Right renal cortex interstitium (tissue), 3 donors: ENCODE data around the gene SMIM9. TPM values are rescaled to one million over a fixed set of nuclear protein-coding genes. Genes with fewer than 3 reads are reported as not detected.
A peak's percentile ranks its signal among the peaks of the same experiment; 100 is the strongest.
"Not testable (repeated sequence)": the region's sequence is repeated elsewhere in the genome, so short reads cannot be mapped to it uniquely, and the experiment has no call there.

Experiments used
- DNase-seq, 3 donors: peaks; one replicate each; pipeline ENCODE4 v3.0.0-alpha.2; 2013; ENCODE audit warnings: low read depth in 3 of 3, low spot score in 2 of 3
- polyA plus RNA-seq, 3 donors: library from polyadenylated mRNA; unstranded; fragments of 120-200 nt; gene quantifications; one replicate each; pipeline ENCODE4 v1.2.1, GENCODE V29; 2013; ENCODE audit not compliant: insufficient read length in 3 of 3

SMIM9 gene
- polyA plus RNA-seq, 3 donors = not detected

DNA sequence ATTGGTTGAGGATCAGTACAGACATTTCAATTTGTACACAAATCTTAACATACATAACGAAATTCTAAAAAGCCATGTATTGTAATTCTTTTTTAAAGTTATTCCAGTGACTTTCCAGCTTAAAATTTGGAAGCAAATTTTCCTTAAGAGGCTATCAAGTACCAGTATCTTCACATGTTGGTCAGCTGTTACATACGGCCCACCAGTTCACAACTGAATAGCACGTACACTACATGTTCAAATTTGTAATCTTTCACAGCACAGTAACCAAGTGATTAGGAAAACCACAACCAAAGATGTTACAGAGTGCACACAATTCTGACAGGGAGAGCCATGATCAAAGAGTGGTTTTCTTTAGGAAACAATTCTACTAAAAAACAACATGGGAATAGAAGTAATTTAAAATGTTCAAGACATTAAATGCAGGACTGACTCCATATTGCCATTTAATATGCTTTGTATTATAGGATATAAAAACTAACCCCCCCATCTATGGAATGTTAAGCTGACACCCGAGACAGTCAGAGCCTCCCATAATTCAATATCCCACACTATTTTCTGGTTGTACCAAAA, 18.1 kb downstream of the SMIM9 start:
- DNase-seq = not testable (repeated sequence)

- DNase-seq = no peak
Observed at GRCh38 chrX:154815274-154815818, 19.1 kb downstream of the SMIM9 start.

GRCh38 chrX:154813801-154814200, 20.7 kb downstream of the SMIM9 start:
- no peak for DNase-seq

DNA sequence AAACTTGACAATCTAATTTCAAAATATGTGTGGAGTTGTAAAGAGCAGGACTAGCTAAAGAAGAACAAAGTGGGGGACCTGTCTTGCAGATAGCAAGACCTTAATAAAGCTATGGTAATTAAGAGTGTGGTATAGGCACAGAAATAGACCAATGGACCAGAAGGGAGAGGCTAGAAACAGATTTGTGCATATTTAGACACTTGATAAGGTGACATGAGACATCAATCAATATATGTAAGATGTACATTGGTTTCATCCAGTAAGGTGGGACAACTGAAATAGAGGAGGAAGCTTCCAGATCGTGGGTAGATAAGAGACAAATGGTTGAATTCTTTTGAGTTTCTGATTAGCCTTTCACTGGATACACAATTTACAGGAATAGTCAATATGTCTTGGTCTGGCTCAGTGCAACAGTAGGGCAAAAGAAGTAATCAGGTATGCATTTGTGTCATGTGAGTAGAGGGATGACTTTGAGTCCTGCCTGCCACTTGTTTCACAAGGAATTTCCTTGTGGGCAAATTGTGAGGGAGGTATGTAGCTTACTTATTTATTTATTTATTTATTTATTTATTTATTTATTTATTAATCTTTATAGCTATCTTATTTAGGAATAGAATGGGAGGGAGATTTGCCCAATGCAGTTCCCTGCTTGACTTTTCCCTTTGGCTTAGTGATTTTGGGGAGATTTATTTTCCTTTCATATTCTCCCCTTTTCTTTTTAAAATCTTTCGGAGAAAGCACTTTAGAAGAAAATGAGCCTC, 21.9 kb downstream of the SMIM9 start:
- no peak for DNase-seq

GRCh38 chrX:154809939-154810665, 24.4 kb downstream of the SMIM9 start:
- DNase-seq = no peak

GRCh38 chrX:154806837-154807501, 27.5 kb downstream of the SMIM9 start:
- no peak for DNase-seq

DNA sequence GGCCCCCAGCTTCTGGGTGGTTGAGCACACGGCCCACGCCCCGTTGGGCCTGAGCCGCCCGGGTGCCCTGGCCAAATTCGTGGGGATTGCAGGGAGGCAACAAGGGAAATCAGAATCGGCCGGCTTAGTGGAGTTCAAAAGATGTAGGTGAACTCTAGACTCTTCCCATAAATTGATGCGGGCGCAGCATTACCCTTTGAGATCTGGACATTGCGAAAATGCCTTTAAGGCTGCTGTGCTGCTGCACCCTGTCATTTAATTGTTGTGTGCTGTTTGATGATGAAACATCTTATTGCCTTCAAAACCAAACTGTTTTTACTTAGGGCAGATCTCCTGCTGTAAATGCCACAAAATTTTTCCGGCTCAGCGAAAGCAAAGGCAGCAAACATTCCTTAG, 28.8 kb downstream of the SMIM9 start:
- no peak for DNase-seq

DNA sequence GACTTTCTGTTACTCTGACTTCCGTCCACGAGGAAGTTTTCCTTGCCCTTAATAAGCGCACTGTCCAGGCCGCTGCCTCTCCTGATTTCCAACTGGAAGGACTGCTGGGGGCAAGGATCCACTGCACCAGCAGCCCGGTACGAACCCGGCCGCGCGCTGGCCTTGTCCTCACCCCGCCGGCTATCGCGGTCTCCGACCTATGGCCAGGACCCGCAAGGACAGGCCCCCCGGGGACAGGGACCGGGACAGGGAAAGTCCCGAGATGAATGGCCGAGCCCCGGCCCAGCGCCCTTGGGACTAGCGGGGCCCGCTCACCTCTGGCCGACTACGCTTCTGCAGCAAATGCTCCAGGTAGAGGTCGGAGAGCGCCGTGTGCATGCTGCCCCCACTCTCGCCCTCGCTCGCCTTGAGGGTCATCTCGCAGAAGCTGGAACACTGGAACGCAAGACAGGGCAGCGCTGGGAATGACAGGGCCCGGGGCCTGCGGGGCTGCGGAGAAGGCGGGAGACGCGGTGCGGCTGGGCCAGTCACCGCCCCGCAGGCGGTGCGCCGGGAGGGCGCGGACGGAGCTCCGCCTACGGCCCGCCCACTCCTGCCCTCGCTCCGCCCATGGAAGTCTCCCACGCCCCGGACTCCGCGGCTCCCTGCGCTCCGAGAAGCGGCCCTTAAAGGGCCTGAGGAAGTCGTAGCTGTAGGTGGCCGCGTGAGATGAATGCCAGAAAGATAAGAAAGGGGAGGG, 29.3 kb downstream of the SMIM9 start, which contains the start of gene MPP1:
MPP1 (minus strand) TSS at position 529 of the 739 bp plus-strand sequence; CDS start at position 417, 112 bp downstream.
- DNase-seq = peak; percentile 38 to 57 (median 48)

GRCh38 chrX:154804261-154804956, 30.1 kb downstream of the SMIM9 start:
- no peak for DNase-seq

DNA sequence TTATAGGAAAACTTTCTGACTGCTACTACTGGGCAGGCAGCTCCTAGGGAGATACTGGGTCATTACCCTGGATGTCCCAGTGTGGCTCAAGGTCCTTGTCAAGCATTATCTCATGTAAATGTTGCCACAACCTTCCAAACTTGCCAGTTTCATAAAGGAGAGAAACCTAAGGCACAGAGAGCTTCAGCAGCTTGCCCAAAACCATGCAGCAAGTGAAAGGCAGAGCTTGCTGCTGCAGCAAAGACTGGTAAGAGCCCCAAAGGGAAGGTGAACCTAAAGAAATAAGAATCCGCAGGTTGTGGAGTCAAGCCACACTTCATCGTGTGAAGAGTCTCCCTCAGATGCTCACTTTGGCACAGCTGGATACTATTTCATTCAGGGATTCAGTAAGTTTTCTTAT, 31.5 kb downstream of the SMIM9 start:
- DNase-seq = no peak

GRCh38 chrX:154800478-154801210, 33.8 kb downstream of the SMIM9 start:
- no peak for DNase-seq

DNA sequence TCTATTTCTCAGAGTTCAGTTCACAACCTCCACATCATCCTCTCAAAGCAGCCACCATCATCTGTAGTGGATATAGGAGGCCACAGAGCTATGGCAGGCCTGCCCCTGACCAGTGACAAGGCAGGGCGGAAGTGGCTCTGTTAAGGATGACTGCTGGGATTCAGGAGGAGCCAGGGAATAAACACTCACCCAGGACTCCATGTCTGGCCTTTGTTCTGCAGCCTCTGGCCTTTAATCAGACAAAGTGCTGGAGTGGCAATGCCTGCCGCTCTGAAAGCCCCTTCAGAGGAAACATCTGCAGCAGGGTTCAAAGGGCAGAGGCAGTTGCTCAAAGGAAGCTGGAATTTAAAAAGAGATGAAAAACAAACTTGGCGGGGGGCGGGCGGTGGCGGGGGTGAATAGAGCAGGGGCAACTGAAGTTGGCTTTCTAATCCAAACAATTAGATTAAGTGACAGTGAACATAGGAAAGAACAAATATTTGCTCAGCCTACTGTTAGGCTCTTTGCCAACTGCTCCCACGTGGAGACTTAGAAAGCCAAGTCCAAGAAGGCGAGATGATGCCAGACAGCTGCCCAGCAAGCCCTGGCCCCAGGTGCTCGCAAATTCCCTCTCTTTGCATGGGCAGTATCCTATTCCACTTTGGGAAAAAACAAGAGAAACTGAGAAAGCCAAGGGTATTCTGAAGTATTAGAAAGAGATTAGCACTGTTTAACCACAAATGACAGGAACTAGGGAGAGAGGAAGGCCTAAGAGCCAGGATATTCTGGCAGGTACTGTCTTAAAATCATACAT, 34.7 kb downstream of the SMIM9 start:
- no peak for DNase-seq

- no peak for DNase-seq
Observed at GRCh38 chrX:154797006-154797405, 37.5 kb downstream of the SMIM9 start.

DNA sequence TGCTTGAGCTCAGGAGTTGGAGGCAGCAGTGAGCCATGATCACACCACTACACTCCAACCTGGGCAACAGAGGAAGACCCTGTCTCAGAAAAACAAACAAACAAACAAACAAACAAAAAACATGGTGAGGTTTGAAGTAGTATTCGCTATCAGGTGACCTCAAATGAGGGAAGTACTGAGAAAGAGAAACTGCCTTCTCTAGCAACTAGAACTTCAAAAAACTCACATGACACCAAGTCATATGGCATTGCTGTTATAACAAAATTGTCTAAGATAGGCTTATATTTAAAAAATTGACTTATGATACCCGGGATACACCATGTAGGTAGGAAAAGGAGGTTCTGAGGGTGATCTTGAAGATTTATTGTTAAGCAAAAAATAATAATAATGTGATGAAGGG, 39.4 kb downstream of the SMIM9 start:
- no peak for DNase-seq

- DNase-seq = no peak
Observed at GRCh38 chrX:154793084-154793795, 41.2 kb downstream of the SMIM9 start.

GRCh38 chrX:154791939-154792338, 42.5 kb downstream of the SMIM9 start:
- no peak for DNase-seq

GRCh38 chrX:154791467-154791866, 43.0 kb downstream of the SMIM9 start:
- no peak for DNase-seq
